GM10266 (cell line): ENCODE data around the gene ATPAF1.
"Not testable (repeated sequence)": the region's sequence is repeated elsewhere in the genome, so short reads cannot be mapped to it uniquely, and the experiment has no call there.

Experiments
- DNase-seq: peaks from one replicate; pipeline ENCODE4 v3.0.0; 2012; ENCODE audit errors: extremely low spot score
- TF ChIP-seq, protein P1 (sequence below): IDR thresholded peaks from 2 replicates; pipeline ENCODE4 v1.5.1; 2012; ENCODE audit warnings: mild to moderate bottlenecking, low read depth; ENCODE audit not compliant: control insufficient read depth, insufficient read depth; ENCODE audit errors: missing control alignments

The ATPAF1 gene

DNA sequence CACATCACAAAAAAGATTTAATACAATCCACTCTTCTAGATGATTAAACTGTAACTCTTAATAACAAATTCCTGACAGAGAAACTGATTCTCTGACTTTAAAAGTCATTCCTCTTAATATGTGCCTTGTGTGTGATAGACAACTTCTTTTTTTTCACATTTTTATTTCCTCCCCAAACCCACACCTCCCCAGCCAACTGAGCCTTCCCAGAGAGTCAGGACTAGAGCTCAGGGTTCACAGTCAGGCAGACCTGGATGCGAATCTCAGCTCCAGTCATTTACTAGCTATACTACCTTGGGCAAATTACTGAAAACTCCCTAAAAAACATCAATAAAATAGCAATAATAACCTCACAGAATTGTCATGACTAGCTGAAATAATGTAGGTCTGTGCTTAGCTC lies 14.2 kb downstream of the ATPAF1 start:
- no peak for DNase-seq
- TF ChIP-seq, protein P1, sequence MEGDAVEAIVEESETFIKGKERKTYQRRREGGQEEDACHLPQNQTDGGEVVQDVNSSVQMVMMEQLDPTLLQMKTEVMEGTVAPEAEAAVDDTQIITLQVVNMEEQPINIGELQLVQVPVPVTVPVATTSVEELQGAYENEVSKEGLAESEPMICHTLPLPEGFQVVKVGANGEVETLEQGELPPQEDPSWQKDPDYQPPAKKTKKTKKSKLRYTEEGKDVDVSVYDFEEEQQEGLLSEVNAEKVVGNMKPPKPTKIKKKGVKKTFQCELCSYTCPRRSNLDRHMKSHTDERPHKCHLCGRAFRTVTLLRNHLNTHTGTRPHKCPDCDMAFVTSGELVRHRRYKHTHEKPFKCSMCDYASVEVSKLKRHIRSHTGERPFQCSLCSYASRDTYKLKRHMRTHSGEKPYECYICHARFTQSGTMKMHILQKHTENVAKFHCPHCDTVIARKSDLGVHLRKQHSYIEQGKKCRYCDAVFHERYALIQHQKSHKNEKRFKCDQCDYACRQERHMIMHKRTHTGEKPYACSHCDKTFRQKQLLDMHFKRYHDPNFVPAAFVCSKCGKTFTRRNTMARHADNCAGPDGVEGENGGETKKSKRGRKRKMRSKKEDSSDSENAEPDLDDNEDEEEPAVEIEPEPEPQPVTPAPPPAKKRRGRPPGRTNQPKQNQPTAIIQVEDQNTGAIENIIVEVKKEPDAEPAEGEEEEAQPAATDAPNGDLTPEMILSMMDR, result no peak

DNA sequence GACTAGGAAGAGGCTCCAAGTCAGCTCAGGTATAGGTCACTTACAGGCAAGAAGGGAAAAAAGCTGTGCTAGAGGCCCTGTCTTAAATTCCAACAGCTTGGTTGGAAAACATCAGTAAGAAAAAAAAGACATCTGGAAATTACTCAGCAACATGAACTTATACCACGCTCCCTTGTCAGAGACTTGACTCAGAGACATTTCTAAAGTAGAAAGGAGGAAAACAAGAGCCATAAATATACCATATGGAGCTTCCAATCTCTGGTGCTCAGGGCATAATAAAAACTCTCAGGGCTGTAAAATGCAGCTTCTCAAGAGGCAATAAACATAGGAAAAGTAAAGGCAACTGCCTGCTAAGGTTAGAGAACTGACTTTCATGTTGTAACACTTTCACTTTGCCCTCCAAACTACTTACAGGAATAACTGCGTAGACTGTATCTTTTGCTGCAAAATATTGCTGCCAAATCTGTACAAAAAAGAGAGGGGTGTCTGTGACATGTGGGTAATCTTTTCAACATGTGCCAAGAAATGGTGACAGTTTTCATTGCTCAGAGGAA lies 14.7 kb downstream of the ATPAF1 start:
- no peak for DNase-seq

DNA sequence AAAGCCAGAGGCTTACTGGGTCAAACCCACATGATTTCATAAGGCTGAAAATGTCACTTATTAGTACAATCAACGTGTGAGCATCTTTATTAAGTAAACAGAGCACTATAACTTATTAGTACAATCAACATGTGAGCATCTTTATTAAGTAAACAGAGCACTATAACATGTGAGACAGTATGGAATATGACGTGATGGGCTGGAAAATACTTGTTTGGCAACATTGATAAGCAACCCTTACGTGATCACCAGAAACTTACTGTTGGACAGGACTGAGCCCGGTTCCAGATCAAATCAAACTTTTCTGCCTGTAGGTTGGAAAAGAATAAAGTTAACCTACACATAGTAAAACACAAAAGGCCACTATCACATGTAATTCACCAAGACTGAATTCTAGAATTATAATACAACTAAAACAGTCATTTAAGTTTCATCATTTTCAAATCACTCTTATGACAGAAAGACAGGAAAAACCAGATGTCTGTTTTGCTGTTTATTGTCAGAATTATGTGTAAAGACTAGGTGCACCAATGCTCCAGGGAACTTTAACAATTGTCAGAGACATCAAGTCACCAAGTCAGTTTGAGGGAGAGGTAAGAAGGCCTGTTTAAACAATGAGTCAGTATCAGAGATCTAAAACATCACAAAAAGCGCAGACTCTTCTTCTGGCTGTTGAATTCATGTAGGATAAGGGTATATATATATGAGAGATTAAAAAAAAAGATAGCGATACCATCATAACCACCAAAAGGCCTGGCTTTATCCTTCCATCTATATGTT lies 15.7 kb downstream of the ATPAF1 start:
- DNase-seq, result no peak

More for the DNA sequence above, 14.7 kb downstream of the ATPAF1 start:
- TF ChIP-seq, protein P1, result no peak

DNA sequence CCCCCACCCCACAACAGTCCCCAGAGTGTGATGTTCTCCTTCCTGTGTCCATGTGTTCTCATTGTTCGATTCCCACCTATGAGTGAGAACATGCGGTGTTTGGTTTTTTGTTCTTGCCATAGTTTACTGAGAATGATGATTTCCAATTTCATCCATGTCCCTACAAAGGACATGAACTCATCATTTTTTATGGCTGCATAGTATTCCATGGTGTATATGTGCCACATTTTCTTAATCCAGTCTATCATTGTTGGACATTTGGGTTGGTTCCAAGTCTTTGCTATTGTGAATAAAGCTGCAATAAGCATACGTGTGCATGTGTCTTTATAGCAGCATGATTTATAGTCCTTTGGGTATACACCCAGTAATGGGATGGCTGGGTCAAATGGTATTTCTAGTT lies 17.0 kb downstream of the ATPAF1 start:
- DNase-seq, result not testable (repeated sequence)

More for the DNA sequence above, 15.7 kb downstream of the ATPAF1 start:
- TF ChIP-seq, protein P1, result no peak

DNA sequence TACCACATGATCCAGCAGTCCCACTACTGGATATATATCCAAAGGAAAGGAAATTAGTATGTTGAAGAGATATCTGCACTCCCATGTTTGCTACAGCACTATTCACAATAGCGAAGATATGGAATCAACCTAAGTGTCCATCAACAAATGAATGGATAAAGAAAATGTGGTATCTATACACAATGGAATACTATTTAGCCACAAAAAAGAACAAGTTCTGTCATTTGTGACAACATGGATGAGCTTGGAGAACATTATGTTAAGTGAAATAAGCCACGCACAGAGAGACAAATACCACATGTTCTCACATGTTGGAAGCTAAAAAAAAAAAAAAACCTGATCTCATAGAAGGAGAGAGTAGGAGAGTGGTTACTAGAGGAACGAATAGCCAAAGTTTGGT lies 17.7 kb downstream of the ATPAF1 start:
- TF ChIP-seq, protein P1, result no peak

DNA sequence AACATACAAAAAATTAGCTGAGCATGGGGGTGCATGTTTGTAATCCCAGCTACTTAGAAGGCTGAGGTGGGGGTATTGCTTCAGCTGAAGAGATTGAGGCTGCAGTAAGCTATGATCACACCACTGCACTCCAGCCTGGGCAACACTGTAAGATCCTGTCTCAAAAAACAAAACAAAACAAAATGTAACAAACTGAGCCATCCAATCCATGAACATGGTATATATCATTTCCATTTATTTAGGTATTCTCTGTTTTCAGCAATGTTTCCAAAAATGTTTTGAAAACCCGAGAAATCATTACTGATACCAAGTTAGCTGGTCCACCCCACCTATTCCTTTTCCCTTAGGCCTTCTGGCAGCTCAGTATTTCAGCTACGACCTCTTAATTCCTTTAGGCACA lies 18.4 kb downstream of the ATPAF1 start:
- TF ChIP-seq, protein P1, result no peak

More for the DNA sequence above, 17.7 kb downstream of the ATPAF1 start:
- DNase-seq, result no peak

DNA sequence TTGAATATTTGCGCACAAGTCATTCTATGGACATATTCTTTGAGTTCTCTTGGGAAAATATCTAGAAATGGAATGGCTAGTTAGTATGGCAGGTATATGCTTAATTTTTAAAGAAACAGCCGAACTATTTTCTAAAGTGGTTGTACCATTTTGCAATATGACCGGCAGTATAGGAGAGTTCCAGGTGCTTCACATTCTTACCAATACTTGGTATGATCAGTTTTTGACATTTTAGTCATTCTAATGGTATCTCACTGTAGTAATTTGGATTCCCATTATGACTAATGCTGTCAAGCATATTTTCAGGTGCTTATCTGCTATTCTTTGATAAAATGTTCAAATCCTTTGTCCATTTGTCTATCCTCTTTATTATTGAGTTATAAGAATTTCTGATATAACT lies 20.6 kb downstream of the ATPAF1 start:
- TF ChIP-seq, protein P1, result no peak
- DNase-seq, result no peak

More for the DNA sequence above, 18.4 kb downstream of the ATPAF1 start:
- no peak for DNase-seq

DNA sequence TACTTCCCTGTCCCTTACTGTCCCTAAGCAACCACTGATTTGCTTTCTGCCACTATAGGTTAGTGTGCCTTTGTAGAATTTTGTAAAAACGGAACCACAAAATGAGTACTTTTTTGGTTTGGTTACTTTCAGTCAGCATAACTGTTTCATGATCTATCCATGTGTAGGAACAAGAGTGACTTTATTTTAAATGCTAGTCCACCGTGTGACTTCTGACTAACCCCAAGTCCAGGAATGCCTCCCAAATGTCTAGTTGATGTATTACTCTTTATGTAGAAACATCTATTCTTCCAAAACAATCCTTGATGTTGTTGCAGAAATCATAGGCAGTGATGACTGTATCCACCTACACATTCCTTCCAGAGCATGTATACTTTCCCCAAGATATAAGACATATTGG lies 21.3 kb downstream of the ATPAF1 start:
- TF ChIP-seq, protein P1, result no peak
- DNase-seq, result no peak
